Activated gamma-delta T cell treated with anti-CD3 and anti-CD28 coated beads, Interleukin-2, amount 50 U/mL, for 16 hours (primary cell): ENCODE data around the gene EPN1.

Experiments used
- DNase-seq: peaks from one replicate; pipeline ENCODE4 v3.0.0-alpha.2; 2020; ENCODE audit warnings: low read depth

Gene EPN1

DNA sequence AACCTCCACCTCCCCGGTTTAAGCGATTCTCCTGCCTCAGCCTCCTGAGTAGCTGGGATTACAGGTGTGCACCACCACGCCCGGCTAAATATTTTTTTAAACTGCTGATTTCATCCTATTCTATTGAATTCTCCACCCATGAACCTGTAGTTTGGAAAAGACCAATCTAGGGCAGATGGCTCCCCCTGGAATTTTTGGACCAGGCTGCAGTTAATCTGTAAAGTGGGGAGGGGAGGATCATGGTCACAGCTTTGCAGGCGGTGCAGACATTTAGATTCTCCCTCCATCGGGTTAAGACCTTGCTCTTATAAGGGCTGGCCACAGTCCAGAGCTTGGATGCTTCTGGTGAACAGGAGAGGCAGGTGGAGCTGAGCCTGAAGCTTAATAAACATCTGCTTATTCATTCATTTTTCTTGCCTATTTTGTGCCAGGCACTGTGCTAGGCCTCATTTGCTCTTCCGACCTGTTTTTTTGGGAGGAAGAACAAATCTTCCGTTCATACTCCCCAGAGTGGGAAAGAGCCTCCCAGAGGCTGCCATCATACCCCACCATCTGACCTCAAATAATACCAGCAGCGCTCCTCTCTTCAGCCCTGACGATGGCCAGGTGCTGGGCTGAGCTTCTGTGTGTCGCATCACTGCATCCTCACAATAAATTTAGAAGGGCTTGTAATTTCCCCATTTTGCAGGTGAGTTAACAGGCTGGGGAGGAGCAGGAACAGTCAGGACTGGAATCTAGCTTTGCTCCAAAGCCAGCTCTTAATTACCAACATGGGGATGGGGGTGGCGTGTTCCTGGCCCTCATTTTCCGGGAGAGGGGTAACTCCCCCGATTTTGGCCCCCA, 27.9 kb upstream of the EPN1 start:
- no peak for DNase-seq

DNA sequence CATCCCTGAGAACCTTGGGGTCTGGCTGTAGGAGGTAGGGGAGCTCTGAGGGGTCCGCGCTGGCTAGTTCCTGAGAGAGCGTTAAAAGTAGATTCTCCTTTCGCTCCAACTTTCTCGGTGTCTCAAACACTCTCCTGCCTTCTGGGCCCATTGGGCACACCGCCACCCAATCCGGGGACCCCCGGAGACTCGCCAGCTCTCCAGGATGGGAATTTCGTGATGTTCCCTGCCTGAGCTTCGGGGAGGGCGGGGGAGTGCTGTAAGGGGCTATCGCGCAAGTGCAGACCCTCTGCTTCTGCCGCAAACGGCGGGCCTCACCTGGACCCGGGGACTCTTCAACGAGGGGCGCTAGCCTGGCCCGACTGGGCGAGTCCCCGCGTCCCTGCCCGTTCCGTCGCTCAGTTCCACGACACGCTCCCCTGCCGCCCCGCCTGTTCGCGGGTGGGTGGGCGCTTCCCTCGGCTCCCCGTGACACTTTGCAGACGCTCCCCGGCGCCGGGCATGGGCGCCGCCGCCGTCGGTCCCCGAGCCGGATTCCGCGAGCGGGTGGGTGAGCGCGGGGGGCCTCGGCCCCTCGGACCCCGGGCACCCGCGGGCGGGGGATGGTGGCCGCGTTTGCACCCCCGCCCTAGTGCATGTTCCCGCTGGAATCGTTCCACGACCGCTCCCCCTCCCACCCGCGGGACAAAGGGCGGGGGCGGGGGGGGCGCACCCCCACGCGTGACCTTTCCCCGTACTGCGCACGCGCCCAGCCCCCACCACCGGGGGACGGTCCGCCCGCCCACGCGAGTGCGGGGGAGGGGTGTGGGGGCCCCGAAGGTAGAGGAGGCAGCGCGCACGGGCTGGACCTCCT, 27.1 kb upstream of the EPN1 start, which contains the start of gene CCDC106:
CCDC106 (plus strand) TSS at position 481 of the 853 bp plus-strand sequence. CDS start 835 bp downstream, outside the sequence.
- DNase-seq, result no peak

DNA sequence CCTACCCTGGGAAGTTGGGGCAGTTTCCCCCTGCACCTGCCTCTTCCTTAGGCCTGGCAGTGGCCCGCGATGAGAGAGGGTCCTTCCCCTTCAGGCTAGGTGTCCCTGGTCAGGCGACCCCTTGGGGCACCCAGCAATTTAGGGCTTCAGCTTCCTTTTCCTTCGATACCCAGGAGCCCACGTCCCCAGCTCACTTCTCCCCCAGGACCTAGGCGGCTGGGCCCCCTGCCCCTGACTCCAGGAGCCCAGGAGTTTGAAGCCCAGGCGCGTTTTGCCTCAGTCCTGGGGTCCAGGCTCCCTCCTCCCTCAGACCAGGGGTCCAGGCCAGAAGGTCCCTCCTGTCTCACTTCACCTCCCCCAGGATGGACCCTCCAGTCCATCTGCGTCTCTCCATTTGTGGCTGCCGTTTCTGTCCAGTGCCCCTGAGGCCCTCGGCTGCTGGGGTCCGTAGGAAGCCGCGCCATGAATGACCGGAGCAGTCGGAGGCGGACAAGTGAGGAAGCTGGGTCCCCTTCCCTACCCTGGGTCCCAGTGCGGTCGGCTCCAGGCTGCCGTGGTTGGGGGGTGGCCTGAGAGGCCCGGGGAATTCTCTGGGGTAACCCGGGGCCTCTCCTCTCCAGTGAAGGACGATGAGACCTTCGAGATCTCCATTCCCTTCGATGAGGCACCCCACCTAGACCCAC, 26.3 kb upstream of the EPN1 start:
- no peak for DNase-seq

DNA sequence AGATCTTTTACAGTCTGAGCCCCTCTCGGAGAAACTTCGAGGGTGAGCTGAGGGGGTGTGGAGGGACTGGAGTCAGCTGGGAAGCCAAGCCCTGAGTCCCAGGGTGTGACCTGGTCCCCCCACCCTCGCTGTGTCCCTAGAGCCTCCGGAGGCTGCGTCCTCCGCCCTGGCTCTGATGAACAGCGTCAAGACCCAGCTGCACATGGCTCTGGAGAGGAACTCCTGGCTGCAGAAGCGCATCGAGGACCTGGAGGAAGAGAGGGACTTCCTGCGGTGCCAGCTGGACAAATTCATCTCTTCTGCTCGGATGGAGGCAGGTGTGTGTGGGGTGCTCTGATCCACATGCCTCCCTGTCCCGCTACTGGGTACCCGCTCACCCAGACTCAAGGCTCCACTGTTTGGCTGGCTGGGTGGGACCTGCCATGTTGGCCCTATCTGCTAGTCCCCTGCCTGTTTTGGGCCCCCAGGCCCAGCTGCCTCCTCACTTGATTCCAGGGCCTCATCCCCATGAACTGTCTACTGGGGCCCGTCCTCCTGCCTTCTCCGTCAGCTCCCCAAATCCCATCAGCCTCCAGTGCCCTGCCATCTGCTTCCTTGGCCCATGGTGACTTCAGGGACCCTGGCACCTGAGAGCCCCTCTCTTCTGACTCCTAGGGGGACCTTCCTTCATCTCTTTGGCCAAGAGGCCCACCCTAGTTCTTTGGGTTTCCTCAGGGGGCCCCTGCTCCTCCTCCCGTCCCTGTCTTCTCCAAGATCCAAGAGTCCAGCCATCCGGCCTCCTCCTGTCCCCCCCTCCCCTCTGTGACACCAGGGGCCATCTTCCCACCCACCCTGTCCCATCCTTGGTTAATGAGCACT, 25.5 kb upstream of the EPN1 start:
- no peak for DNase-seq

DNA sequence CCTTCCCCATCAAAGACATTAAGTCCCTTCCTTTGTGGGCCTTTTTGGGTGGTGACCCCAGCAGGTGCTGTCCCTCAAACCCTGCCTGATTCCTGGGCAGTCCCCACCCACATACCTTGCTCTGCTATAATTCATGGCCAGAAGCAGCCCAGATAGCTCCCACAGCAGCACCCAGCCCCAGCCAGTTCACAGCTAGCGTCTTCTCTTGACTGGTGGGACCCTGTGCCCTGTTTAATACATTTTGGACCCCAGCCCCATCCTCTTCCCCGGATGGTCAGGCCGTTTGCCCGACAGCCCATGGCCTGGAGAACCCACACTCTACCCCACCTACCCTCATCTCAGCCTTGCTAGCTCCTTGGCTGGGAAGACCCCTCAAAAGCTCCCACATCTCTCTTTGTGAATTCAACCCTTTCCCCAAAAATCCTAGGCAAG, 24.9 kb upstream of the EPN1 start:
- DNase-seq, result no peak

DNA sequence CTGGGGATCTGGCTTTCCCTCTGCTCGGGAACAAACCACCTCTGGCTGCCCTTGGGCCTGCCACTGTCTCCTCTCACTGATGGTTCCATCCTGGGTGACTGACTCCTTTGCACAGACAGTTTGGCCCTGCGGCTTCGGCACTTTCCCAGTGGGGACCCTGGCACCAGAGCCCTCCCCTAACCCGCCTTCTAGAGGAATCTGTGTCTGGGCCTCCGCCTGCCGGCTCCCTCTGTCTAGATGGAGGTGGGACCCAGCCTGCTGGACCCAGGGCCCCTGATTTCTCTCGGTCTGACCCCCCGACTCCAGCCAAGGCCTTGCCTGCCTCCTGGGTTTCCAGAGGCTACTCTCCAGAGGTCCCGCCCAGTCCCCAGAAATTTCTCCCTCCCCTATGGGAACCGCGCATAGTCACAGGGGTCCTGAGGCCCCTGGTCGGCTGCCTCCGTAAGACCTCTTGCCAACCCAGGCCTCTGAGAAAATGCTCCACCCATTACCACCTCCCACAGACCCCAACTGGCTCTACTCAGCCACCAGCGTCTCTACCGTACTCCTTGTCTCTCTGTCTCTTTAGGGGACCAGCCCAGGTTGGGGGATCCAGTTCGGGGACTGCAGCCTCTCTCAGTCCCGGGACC, 24.3 kb upstream of the EPN1 start:
- no peak for DNase-seq

DNA sequence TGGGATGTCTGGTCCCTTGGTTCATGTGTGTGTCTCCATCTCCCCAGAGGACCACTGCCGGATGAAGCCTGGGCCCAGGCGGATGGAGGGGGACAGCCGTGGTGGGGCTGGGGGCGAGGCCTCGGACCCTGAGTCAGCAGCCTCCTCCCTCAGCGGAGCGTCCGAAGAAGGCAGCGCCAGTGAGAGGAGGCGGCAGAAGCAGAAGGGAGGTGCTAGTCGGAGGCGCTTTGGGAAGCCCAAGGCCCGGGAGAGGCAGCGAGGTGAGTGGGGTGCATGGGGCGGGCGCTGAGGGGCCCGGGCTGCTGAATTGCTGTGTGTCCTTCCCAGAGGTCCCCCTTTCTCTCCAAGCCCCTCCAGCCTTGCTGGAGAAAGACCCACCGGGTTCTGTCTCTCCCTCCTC, 23.8 kb upstream of the EPN1 start:
- DNase-seq, result no peak

DNA sequence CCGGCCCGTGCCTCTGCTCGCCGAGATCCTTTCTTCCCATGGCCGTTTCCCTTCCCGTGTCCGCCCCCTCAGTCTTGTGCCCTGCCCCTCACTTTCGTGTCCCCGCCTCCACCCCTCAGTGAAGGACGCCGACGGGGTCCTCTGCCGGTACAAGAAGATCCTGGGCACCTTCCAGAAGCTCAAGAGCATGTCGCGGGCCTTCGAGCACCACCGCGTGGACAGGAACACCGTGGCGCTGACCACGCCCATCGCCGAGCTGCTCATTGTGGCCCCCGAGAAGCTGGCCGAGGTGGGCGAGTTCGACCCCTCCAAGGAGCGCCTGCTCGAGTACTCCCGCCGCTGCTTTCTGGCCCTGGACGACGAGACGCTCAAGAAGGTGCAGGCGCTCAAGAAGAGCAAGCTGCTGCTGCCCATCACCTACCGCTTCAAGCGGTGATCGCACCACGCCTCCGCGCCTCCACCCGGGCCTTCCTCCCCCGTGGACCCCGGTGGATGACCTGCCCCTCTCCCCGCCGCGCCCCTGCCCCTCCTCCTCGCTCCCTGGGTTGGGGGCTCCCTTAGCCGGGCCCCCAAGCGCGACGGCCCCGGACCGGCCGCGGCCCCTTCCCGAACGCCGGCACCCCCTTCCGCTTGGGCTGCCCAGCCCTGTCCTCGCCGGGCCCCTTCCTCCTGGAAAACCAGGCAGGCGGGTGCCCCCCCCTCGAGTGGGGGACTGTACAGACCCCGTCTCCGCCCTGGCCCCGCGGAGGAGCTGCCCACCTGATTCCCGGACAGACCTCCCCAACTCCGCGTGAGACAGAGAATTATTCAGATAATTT, 22.5 kb upstream of the EPN1 start:
- DNase-seq, result no peak

DNA sequence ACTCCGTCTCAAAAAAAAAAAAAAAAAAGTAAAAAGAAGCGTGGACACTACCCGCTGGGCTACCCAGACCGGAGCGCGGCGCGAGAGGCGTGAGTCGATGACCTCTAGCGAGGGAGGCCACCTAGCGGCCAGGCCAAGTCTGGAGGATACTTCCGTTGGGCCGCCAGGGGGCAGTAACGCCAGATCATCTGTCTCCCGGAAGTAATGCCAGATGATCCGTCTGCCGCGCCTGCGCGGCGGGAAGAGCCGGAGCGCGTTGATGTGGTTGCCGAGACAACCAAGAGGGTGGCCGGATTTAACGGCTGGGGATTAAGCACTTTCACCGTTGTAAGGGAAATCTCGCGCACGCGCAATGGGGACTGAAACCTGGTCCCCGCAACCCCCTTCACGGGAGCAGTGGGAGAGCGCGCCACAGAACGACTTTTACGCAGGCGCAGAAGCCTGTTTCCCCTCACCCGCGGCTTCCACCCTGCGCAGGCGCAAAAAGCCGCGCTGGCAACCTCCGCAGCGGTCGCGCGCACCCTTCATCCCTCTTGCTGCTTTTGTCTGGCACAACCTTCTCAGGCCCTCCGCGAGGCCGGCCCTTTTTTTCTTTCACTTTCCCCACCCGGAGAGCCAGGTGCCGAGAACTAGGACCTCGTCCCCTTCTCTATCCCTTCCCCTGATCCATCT, 21.2 kb upstream of the EPN1 start:
- peak; percentile 99 for DNase-seq

DNA sequence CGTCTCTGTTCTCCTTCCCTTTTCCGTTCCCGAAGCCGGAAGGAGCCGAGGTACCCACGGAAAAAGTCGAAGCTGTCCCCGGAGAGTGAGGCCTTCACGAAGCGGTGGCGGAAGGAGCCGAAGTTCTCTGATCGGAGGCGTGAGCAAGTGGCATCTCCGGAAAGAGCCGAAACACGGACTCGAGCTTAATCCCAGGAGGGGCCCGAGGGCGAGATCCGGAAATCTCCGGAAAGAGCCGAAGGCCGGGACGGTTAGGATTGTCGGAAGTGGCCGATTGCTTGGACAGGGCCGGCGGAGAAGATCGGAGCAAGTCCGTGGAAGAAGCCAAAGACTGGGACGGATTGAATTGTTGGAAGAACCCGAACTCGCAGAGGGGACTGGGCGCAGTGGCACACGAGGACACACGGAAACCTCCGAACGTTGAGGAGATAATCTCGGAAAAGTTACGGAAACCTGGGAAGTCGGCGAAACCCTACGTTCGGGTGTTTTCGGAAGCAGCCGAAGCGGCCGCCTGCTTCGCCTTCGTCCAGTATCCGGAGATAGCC, 20.6 kb upstream of the EPN1 start:
- DNase-seq, result peak; percentile 98

DNA sequence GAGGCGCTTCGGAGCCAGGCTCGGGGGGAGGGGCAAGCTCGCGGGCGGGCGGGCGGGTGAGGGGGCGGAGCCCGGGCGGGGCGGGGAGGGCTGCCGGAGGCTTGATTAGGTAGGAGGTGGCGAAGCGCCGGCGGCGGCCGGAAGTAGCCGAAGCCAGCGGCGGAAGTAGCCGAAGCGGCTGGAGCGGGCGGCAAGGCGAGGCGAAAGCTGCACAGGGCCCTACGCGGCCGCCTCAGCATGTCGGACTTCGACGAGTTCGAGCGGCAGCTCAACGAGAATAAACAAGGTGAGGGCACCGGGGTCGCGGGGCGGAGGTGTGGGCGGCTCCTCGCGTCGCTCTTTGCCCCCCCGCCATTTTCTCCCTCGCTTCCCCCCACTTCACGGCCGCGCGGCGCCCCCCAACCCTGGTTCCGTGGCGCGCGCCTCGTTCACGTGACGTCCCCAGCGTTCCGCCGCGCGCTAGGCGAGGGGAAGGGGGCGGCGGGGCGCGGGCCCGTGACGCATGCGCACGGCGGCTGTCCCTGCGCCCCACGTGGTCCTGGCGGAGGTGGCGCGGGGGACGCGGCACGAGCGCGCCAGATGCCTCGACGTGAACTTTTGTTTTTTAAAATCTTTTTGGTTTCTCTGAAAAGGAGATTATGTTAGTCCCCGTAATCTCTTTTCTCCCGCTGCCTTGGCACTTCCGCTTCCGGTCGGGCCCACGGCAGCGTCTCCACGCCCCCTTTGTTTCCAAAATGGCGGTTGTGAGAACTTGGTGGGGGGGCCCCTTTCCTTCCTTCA, 20.0 kb upstream of the EPN1 start, which contains the start of gene U2AF2:
U2AF2 (plus strand) TSS at position 168 of the 780 bp plus-strand sequence; CDS start at position 238, 70 bp downstream.
- DNase-seq, result peak; percentile 94

DNA sequence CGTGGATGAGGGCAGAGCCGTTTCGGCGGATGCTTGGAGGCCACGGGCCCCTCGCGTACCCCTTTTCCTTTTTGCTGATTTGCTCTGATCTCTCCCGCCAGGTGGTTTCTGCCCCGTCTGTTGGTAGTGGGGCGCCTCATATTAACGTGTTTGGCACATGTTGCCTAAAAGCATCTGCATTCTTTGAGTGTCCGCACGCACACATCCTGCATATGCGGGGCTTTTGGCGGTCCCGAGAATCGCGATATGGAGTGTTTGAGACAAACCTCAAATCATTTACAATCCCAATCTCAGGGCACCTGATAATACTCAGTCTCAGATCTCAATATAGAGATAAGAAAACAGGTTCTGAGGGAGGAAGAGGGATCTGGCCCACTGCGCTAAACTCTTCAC, 19.4 kb upstream of the EPN1 start:
- no peak for DNase-seq

DNA sequence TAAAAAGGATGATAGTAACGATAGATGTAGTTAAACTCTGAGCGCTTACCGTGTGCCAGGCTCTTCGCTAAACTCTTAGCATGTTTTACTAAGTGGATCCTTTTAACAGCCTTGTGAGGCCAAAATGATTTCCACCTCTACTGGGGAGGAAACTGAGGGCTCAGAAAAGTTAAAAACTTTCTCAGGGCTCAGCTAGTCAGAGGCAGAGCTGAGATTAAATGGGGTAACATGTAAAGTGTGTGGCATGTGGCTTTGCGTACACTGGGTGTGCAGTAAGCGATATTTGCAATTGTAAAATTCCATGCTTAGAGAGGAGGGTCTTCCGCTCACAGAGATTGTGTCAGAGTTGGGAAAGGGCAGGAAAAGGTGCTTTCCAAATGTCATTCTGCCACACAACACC, 18.5 kb upstream of the EPN1 start:
- DNase-seq, result no peak

DNA sequence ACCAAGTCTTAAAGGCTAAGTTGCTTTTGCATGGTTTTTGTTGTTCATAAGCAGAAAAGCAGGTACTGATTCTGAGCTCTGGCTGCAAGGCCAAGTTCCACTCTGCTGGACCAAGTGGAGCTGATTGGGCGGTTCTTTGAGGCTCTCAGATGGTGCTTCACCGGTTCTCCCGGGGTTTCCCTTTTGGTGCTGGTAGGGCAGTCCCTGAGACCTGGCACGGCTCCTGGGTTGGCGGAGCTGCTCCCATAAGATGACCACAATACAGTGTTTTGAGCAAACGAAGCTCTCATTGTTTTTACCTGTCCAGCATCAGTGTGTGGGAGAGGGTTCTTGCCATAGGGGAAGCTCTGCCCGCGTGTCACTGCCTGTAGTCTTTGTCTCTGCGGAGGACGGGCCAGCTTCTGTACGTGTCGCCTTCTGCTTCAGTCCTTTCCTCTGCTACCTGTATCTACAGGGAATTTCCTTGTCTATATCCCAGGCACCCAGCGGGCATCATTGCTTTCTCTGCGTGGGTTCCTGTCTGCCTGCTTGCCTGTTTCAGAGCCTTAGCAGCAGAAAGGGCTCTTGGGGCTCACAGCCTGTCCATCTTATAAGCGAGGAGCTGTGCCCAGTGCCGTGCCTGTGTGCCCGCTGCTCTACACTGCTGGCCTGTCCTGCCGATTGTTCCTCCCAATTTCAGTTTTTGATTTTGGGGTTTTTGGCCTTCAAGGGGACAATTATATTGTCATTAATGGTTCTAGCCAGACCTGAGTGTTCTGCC, 17.9 kb upstream of the EPN1 start:
- DNase-seq, result no peak

DNA sequence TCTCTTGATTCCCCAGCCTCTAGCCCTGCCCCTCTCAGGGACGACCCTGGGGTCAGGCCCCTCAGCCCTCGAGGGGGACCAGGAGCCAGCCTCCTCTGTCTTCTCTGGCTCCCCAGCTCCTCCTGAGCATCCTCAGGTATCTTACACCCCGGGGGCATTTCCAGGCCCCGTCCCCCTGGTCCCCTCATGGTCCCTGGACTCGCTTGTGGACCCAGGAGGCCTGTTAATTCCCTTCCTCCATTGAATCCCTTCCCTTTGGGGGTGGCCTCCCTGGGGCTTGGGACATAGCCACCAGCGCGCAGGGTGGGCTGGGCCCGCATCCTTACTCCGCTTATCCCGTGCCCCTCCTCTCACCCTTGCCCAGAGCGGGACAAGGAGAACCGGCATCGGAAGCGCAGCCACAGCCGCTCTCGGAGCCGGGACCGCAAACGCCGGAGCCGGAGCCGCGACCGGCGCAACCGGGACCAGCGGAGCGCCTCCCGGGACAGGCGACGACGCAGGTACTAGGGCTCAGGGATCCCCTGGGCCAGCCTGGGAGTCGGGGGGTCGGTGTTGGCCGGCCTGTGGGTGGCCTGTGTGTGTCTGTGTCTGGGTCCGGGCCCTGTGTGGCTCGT, 16.1 kb upstream of the EPN1 start:
- no peak for DNase-seq

DNA sequence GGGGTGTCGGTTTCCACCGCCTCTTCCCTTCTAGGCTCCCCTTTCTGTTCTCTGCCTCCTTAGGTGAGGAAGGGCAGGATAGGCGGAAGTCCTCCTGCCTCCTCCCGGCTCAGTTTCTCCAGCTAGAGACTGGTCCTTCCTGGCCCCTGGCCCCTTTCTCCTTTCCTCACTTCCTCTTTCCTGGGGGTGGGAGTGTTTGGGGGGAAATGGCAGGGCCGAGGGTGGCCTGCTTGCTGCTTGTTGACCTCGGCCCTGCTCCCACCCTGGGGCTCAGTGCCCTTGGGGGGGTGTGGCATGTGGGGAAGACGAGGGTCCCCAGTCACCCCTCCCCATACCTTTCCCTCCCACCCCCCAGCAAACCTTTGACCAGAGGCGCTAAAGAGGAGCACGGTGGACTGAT, 15.2 kb upstream of the EPN1 start:
- no peak for DNase-seq

DNA sequence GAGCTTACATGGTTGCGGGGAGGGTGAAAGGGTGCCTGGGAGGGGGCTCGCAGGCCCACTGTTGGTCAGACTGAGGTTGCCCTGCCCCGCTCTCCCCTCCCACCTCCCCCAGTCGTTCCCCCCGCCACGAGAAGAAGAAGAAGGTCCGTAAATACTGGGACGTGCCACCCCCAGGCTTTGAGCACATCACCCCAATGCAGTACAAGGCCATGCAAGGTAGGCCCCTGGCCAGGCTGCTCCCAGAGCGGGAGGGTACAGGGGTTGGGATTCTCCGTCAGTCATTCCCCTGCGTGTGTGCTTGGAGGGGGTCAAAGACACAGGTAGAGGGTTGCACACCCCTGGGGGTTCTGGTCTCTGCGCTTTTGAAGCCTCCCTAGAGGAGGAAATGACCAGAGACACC, 14.6 kb upstream of the EPN1 start:
- no peak for DNase-seq
